Measurements from ENCODE around the gene TPSB2. TPM values are rescaled to one million over a fixed set of nuclear protein-coding genes. Genes with fewer than 3 reads are reported as not detected.
A peak's percentile ranks its signal among the peaks of the same experiment; 100 is the strongest.
"Not testable (repeated sequence)": the region's sequence is repeated elsewhere in the genome, so short reads cannot be mapped to it uniquely, and the experiment has no call there.

The TPSB2 gene
- total and polyA plus RNA-seq, 9 of the 15 experiments (the other 6 are each of a cell fraction or from before 2014, with no cell fraction given), result 0.18 TPM; not detected in 8

GRCh38 chr16:1238909-1239308, 8.9 kb upstream of the TPSB2 start:
- H3K27ac ChIP-seq (ENCODE audit: extremely low read depth, low read depth, low read length); in situ Hi-C loops (cut with MboI); BruUV-seq (replicated peaks): not testable (repeated sequence)

GRCh38 chr16:1237990-1238389, 8.0 kb upstream of the TPSB2 start:
- Histone ChIP-seq H3K9me1 (ENCODE audit: control insufficient read depth, insufficient read depth, low read length) (no peaks in the 10 kb centered on the region), H2AFZ (ENCODE audit: low read depth, low read length) (no peak overlapping the region), H3K27me3 (ENCODE audit: control insufficient read depth in 2 of 2, insufficient read depth in 2 of 2, low read length in 2 of 2) (0 out of 5 replicates have a peak, but pooled peaks cover 0 to 3% of the 10 kb centered on the region in 2 experiments), H3K9me3 (replicated peaks; ENCODE audit: control insufficient read depth, insufficient read depth, low read depth, low read length) (no peaks in the 10 kb centered on the region; the same call in 1 of the 2 replicates), H3K9ac (ENCODE audit: insufficient read depth in 1 of 2, low read depth in 2 of 2, low read length in 2 of 2) (no peak overlapping the region), H3K79me2 (ENCODE audit: control insufficient read depth, insufficient read depth, low read length) (no peaks in the 10 kb centered on the region), H3K27ac (ENCODE audit: extremely low read depth, low read depth, low read length) (no peak overlapping the region), H3K4me3 (no peak overlapping the region), H3K4me2 (ENCODE audit: insufficient read depth, low read length) (no peak overlapping the region), H3K36me3 (ENCODE audit: control insufficient read depth, insufficient read depth, low read length) (no peaks in the 10 kb centered on the region), H3K4me1 (replicated peaks in 1 of 2; ENCODE audit: control insufficient read depth in 2 of 2, insufficient read depth in 2 of 2, low read length in 2 of 2) (peaks cover 0 to 3% of the 10 kb centered on the region in 2 experiments; a peak in 1 of 5 replicates), H4K20me1 (replicated peaks; ENCODE audit: control insufficient read depth, insufficient read depth, low read length) (no peaks in the 10 kb centered on the region)
- ChIA-PET POLR2A (interaction anchor here (0.6 kb wide), 1 partner anchor 389 kb away, joined by 4 read pairs; no protein-coding TSS in a partner anchor), CTCF (ENCODE audit: low intra/inter-chr PET ratio) (no interaction called here)
- no peak for FAIRE-seq
- DNase-seq (ENCODE audit: extremely low read depth in 1 of 4, low spot score in 3 of 4), result no peak
- intact Hi-C loops (cut with micrococcal nuclease) (no loop called here), in situ Hi-C loops (cut with MboI) (no loop called here)
- no TSS peak for BruUV-seq (replicated peaks)
- WGBS (ENCODE audit: insufficient coverage, low coverage, missing lambda C conversion rate), result 20% methylated on average over 9 of the region's 9 CpGs
- no peak for ATAC-seq
- TF ChIP-seq IRF9 (tag; IDR thresholded peaks at IDR 0.05) (no peak), XRCC5 (IDR thresholded peaks at IDR 0.05; ENCODE audit: low read depth, low read length) (no peak), XRCC4 (IDR thresholded peaks at IDR 0.05; ENCODE audit: extremely low read depth, insufficient read depth, insufficient read length) (no peak), ZBTB11 (CRISPR knock-in tag; IDR thresholded peaks at IDR 0.05) (no peak), RAD21 (CRISPR knock-in tag; conservative IDR thresholded peaks at IDR 0.05 in 1 of 2, IDR thresholded peaks at IDR 0.05 in 1 of 2) (no peak), CREM (IDR thresholded peaks at IDR 0.05; ENCODE audit: low read depth) (no peak), ZBTB43 (CRISPR knock-in tag; IDR thresholded peaks at IDR 0.05) (peak; percentile 98), KDM1A (IDR thresholded peaks at IDR 0.05) (peak in 1 of 2 experiments; percentile 15; a peak in 1 of 4 replicates)

More at GRCh38 chr16:1238909-1239308, 8.9 kb upstream of the TPSB2 start:
- intact Hi-C loops (cut with micrococcal nuclease); H3K4me2 ChIP-seq (ENCODE audit: insufficient read depth, low read length); FAIRE-seq; H3K79me2 ChIP-seq (ENCODE audit: control insufficient read depth, insufficient read depth, low read length); DNase-seq (ENCODE audit: extremely low read depth in 1 of 4, low spot score in 3 of 4); H4K20me1 ChIP-seq (replicated peaks; ENCODE audit: control insufficient read depth, insufficient read depth, low read length); H3K27me3 ChIP-seq (ENCODE audit: control insufficient read depth in 2 of 2, insufficient read depth in 2 of 2, low read length in 2 of 2); H3K36me3 ChIP-seq (ENCODE audit: control insufficient read depth, insufficient read depth, low read length); H2AFZ ChIP-seq (ENCODE audit: low read depth, low read length); H3K4me3 ChIP-seq; H3K4me1 ChIP-seq (replicated peaks in 1 of 2; ENCODE audit: control insufficient read depth in 2 of 2, insufficient read depth in 2 of 2, low read length in 2 of 2); H3K9me1 ChIP-seq (ENCODE audit: control insufficient read depth, insufficient read depth, low read length); CTCF ChIA-PET (ENCODE audit: low intra/inter-chr PET ratio); H3K9ac ChIP-seq (ENCODE audit: insufficient read depth in 1 of 2, low read depth in 2 of 2, low read length in 2 of 2); H3K9me3 ChIP-seq (replicated peaks; ENCODE audit: control insufficient read depth, insufficient read depth, low read depth, low read length): not testable (repeated sequence)
- POLR2A ChIA-PET, result interaction anchor here (0.6 kb wide), 1 partner anchor 19 kb away, joined by 3 read pairs; no protein-coding TSS in a partner anchor
- TF ChIP-seq NFYB (IDR thresholded peaks at IDR 0.05; ENCODE audit: extremely low read depth, insufficient read length), result peak; percentile 32
- peak; percentile 81 for ATAC-seq
- 2% methylated on average over 10 of the region's 23 CpGs for WGBS (ENCODE audit: insufficient coverage, low coverage, missing lambda C conversion rate)

Measured in K562 (cell line).